Prostate gland (tissue), 2 donors: ENCODE measurements around the gene RPA1. TPM values are rescaled to one million over a fixed set of nuclear protein-coding genes. Genes with fewer than 3 reads are reported as not detected.
"Not testable (repeated sequence)": the region's sequence is repeated elsewhere in the genome, so short reads cannot be mapped to it uniquely, and the experiment has no call there.

Experiments
- DNase-seq: peaks from one replicate; pipeline ENCODE4 v3.0.0-alpha.2; 2019; ENCODE audit warnings: low spot score
- H3K27ac ChIP-seq, 2 donors: fragments of 200-600 bp; sonication (generic); 2 replicates each; pipeline ENCODE4 v1.5.1; 2017 to 2019
- H3K27me3 ChIP-seq: fragments of 200-600 bp; sonication (generic); replicated peaks from 2 replicates; pipeline ENCODE4 v1.5.1; 2019; ENCODE audit not compliant: insufficient read depth
- H3K36me3 ChIP-seq, 2 donors: fragments of 200-600 bp; sonication (generic); 1 replicate in 1 of 2; 2 replicates in 1 of 2; pipeline versions ENCODE4 v1.5.1 to v1.8.1; 2017 to 2019
- H3K4me1 ChIP-seq: fragments of 200-600 bp; sonication (generic); replicated peaks from 2 replicates; pipeline ENCODE4 v1.5.1; 2019
- H3K4me3 ChIP-seq, 2 donors: fragments of 200-600 bp; sonication (generic); 2 replicates each; pipeline ENCODE4 v1.5.1; 2017 to 2019
- H3K9me3 ChIP-seq: fragments of 200-600 bp; sonication (generic); 2 replicates; pipeline ENCODE4 v1.5.1; 2017
- CTCF ChIP-seq, 4 experiments: fragments of 200-600 bp in 2 of 4; fragments of 450-650 bp in 2 of 4; sonication (generic) in 2 of 4; IDR thresholded peaks; 1 replicate in 3 of 4; 2 replicates in 1 of 4; pipeline ENCODE4 v1.5.1; 2016 to 2019; ENCODE audit warnings: antibody characterized with exemption in 4 of 4, mild to moderate bottlenecking in 2 of 4, moderate library complexity in 2 of 4
- POLR2A ChIP-seq: fragments of 450-650 bp; IDR thresholded peaks from one replicate; pipeline ENCODE4 v1.6.1; 2016; ENCODE audit warnings: antibody characterized with exemption, mild to moderate bottlenecking
- POLR2AphosphoS5 ChIP-seq: sonication (generic); formaldehyde crosslinking; IDR thresholded peaks from one replicate; pipeline ENCODE4 v1.6.1; 2017; ENCODE audit warnings: antibody characterized with exemption
- WGBS: methylation state at CpG from one replicate; pipeline ENCODE4 v1.1.5; 2018; 5-methylcytosine and 5-hydroxymethylcytosine counted together
- intact Hi-C: fragments of 100-400 bp; cut with DNase I; formaldehyde crosslinking; loops from one replicate; pipeline ENCODE4 v1.14.2; 2022
- total RNA-seq, 2 donors: library from RNA; depleted of rRNA; stranded (reverse); fragments of >200 nt; gene quantifications; one replicate each; pipeline ENCODE4 v1.1.0, GENCODE V29; 2016

RPA1 gene
- total RNA-seq, 2 donors from 2014 or later: 33.0 to 34.0 TPM

- TF ChIP-seq POLR2A (no peak), CTCF (IDR thresholded peaks at IDR 0.05) (no peak), POLR2AphosphoS5 (no peak)
- intact Hi-C loops: no loop called here
Observed at GRCh38 chr17:1792495-1793446, 37.0 kb upstream of the RPA1 start.

GRCh38 chr17:1793447-1793806 lies 36.4 kb upstream of the RPA1 start:
- no peaks in the 10 kb centered on the region for H3K4me1 ChIP-seq
- no peaks in the 10 kb centered on the region for H3K9me3 ChIP-seq
- 48% methylated on average over 1 of the region's 1 CpG for WGBS
- no peaks in the 10 kb centered on the region for H3K36me3 ChIP-seq
- DNase-seq: peak; percentile 46
- intact Hi-C loops: no loop called here
- no peaks in the 10 kb centered on the region for H3K27me3 ChIP-seq
- H3K4me3 ChIP-seq: no peak overlapping the region
- TF ChIP-seq POLR2A (no peak), CTCF (IDR thresholded peaks at IDR 0.05) (no peak), POLR2AphosphoS5 (no peak)
- H3K27ac ChIP-seq: peak overlapping the region in 1 of 2 donors; percentile 33

More at GRCh38 chr17:1792495-1793446, 37.0 kb upstream of the RPA1 start:
- no peak for DNase-seq
- H3K27me3 ChIP-seq: no peaks in the 10 kb centered on the region
- 65% methylated on average over 23 of the region's 23 CpGs for WGBS
- H3K4me1 ChIP-seq: no peaks in the 10 kb centered on the region
- H3K27ac ChIP-seq: peak overlapping the region in 1 of 2 donors; percentile 20
- H3K36me3 ChIP-seq: no peaks in the 10 kb centered on the region
- no peaks in the 10 kb centered on the region for H3K9me3 ChIP-seq
- H3K4me3 ChIP-seq: no peak overlapping the region

GRCh38 chr17:1796800-1797199 lies 33.0 kb upstream of the RPA1 start:
- no peaks in the 10 kb centered on the region for H3K27me3 ChIP-seq
- H3K4me3 ChIP-seq: no peak overlapping the region
- H3K4me1 ChIP-seq: no peaks in the 10 kb centered on the region
- peak overlapping the region in 1 of 2 donors; percentile 51 for H3K27ac ChIP-seq
- peaks cover 0 to 9% of the 10 kb centered on the region in 2 donors for H3K36me3 ChIP-seq
- TF ChIP-seq POLR2AphosphoS5 (peak; percentile 71), POLR2A (no peak)
- intact Hi-C loops: no loop called here
- DNase-seq: no peak
- WGBS: 10% methylated on average over 1 of the region's 1 CpG
- no peaks in the 10 kb centered on the region for H3K9me3 ChIP-seq

- no peak overlapping the region for H3K4me3 ChIP-seq
- no peak overlapping the region for H3K27ac ChIP-seq
- no peaks in the 10 kb centered on the region for H3K9me3 ChIP-seq
- no peaks in the 10 kb centered on the region for H3K4me1 ChIP-seq
- no peak for TF ChIP-seq POLR2A
- no peak for TF ChIP-seq CTCF (IDR thresholded peaks at IDR 0.05)
- no peak for TF ChIP-seq POLR2AphosphoS5
- WGBS: 46% methylated on average over 3 of the region's 3 CpGs
- H3K36me3 ChIP-seq: peaks cover 0 to 9% of the 10 kb centered on the region in 2 donors
- DNase-seq: no peak
- no peaks in the 10 kb centered on the region for H3K27me3 ChIP-seq
- intact Hi-C loops: no loop called here
Observed at GRCh38 chr17:1797323-1797722, 32.5 kb upstream of the RPA1 start.

GRCh38 chr17:1797846-1798245 lies 32.0 kb upstream of the RPA1 start:
- DNase-seq, H3K9me3 ChIP-seq, H3K27ac ChIP-seq, intact Hi-C loops, H3K4me1 ChIP-seq, H3K27me3 ChIP-seq, H3K36me3 ChIP-seq, H3K4me3 ChIP-seq: not testable (repeated sequence)
- WGBS: 90% methylated on average over 8 of the region's 8 CpGs

- Histone ChIP-seq H3K4me1 (no peaks in the 10 kb centered on the region), H3K9me3 (no peaks in the 10 kb centered on the region), H3K27ac (no peak overlapping the region), H3K4me3 (no peak overlapping the region), H3K36me3 (peaks cover 0 to 9% of the 10 kb centered on the region in 2 donors), H3K27me3 (no peaks in the 10 kb centered on the region)
- no peak for DNase-seq
- WGBS: 93% methylated on average over 7 of the region's 7 CpGs
- no peak for TF ChIP-seq POLR2AphosphoS5
- no peak for TF ChIP-seq POLR2A
- no peak for TF ChIP-seq CTCF (IDR thresholded peaks at IDR 0.05)
- intact Hi-C loops: no loop called here
Observed at GRCh38 chr17:1800240-1800639, 29.6 kb upstream of the RPA1 start.
